GM21367 (cell line): ENCODE results near the gene SLIRP.
"Not testable (repeated sequence)": the region's sequence is repeated elsewhere in the genome, so short reads cannot be mapped to it uniquely, and the experiment has no call there.

Source experiments
- ATAC-seq: cut with Tn5 transposase; IDR thresholded peaks from one replicate; pipeline ENCODE4 v1.9.1; 2021; ENCODE audit not compliant: unreplicated experiment

Gene SLIRP

DNA sequence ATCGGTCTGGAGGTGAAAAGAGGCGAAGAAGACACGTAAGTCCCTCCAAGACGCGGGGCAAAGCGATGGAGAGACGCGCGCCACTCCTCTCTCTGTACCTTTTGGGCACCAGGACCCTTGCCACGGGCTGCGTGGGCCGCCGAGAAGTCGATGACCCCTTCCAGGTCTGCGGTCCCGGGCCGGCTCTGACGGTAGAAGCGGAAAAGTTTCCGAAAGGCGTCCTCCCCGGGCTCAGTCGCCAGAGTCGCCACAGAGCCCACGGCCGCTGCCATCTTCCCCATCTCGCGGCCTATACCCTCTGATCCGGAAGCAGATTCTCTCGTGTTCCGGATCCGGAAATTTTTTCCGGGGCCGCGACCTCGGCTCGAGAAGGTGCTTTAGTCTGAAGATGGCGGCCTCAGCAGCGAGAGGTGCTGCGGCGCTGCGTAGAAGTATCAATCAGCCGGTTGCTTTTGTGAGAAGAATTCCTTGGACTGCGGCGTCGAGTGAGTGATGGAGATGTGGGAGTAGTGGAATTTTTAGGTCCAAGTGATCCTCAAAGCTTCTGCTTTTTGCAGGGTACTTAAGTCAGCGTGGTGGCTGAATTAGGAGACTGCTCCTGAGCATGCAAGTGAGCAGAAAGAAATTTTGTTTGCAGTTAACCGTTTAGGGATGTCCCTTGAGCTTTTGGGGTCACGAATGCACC is at the start of gene SLIRP, which contains the start of gene ALKBH1:
Gene SLIRP (plus strand): TSS at position 380 of the 685 bp plus-strand sequence. CDS start 9 bp downstream, at position 389.
Gene ALKBH1 (minus strand): TSS at position 300 of the 685 bp plus-strand sequence. CDS start 19 bp downstream, at position 281.
- ATAC-seq: peak; percentile 97

DNA sequence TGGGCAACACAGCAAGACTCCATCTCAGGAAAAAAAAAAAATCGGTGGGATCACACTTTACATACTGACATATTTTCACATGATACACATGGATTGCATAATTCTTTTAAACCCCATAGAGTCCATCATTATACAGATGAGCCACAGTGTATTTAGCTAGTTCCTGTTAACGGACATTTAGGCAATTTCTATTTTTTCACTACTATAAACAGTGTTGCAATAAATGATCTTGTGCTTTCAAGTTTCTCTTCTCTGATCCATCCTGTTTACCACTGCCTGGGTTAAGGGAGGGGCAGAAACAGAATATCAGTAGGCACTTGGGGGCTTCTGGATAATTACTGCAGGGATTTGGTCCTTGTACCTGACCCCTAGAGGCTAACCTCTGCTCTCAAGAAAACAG is 48.1 kb upstream of the SLIRP start:
- ATAC-seq: no peak

DNA sequence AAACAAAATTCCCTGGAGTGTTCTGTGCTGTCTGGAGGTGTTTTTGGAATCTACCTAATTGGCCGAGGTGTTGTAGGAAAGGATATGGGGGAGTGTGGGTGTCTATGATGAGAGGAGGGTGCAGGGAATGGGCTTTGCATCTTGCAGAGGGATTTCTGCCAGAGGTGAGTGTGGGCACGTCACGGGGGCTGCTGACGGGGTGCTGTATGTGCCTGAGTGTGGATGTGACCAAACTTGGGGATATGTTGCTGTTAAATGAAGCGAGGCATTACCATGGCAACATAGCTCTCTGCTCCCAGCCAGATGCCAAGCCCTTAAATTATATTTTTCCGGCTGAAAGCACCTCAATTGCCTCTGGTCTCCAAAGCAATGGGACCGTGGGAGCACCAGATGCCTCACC is 47.1 kb upstream of the SLIRP start:
- ATAC-seq: no peak

DNA sequence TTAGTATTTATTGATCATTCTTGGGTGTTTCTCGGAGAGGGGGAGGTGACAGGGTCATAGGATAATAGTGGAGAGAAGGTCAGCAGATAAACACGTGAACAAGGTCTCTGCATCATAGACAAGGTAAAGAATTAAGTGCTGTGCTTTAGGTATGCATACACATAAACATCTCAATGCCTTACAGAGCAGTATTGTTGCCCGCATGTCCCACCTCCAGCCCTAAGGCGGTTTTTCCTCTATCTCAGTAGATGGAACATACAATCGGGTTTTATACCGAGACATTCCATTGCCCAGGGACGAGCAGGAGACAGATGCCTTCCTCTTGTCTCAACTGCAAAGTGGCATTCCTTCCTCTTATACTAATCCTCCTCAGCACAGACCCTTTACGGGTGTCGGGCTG is 46.3 kb upstream of the SLIRP start:
- ATAC-seq: not testable (repeated sequence)

DNA sequence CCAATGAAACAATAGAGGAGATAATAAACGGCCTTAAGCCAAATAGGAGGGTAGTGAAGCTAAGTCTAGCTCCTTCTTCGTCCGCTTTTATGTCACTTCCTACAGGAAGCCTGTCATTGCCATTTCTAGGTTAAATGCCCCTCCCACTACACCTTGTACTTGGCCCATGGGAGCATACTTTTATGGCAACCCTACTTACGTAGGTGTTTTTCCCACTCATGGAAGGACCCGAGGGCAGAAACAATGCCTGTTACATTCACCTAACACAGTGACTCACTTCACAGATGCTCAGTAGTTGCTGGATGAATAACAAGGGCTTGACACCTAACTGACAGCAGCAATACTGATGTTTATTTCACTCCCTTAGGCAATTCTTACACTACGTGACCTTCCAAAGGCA is 44.6 kb upstream of the SLIRP start:
- ATAC-seq: no peak

DNA sequence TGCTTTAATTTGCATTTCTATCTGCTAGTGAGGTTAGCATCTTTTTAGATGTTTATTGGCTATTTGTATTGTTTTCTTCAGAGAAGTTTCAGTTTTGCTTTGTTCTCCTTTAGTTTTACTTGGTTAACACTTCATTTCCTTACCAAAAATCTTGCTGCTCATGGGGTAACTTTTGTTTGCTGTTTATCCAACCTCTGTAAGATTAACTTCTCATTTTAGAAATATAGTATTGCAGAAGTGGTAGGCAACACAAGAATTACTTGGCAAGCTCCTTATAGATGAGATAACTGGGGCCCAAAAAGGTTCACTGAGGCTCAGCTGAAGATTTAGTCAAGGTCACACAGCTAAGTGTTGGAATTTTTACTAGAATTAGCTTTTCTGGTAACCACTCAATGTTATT is 40.6 kb upstream of the SLIRP start:
- ATAC-seq: no peak

DNA sequence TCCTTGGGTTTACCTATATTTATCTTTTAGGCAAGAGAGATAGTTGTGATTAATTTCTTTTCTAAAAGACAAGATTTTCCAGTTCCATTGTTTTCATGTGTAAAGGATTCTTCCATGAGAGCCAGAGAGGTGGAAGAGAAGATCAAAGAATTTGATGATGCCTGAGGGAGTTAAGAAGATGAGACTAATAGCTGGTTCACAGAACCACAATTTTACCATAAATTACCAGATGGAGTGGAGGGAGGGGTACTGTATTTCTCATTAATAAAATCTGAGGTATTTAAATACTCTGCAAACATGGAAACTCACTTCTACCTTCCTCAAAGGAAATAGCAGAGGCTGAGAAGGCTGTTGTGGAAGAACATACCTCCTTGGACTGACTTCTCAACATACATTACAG is 34.7 kb upstream of the SLIRP start:
- ATAC-seq: no peak

DNA sequence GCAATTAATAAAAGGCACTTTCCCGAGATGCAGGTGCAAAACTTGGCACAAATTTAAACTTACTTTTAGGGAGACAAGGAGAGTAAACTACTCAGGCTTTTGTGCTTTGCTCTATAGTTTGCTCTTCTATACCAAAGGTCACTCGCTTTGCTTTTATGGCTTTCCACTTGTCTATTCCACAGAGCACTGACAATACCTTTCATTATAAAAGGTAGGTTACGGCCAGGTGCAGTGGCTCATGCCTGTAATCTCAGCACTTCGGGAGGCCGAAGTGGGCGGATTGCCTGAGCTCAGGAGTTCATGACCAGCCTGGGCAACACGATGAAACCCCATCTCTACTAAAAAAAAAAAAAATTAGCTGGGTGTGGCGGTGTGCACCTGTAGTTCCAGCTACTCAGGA is 33.0 kb upstream of the SLIRP start:
- ATAC-seq: no peak

DNA sequence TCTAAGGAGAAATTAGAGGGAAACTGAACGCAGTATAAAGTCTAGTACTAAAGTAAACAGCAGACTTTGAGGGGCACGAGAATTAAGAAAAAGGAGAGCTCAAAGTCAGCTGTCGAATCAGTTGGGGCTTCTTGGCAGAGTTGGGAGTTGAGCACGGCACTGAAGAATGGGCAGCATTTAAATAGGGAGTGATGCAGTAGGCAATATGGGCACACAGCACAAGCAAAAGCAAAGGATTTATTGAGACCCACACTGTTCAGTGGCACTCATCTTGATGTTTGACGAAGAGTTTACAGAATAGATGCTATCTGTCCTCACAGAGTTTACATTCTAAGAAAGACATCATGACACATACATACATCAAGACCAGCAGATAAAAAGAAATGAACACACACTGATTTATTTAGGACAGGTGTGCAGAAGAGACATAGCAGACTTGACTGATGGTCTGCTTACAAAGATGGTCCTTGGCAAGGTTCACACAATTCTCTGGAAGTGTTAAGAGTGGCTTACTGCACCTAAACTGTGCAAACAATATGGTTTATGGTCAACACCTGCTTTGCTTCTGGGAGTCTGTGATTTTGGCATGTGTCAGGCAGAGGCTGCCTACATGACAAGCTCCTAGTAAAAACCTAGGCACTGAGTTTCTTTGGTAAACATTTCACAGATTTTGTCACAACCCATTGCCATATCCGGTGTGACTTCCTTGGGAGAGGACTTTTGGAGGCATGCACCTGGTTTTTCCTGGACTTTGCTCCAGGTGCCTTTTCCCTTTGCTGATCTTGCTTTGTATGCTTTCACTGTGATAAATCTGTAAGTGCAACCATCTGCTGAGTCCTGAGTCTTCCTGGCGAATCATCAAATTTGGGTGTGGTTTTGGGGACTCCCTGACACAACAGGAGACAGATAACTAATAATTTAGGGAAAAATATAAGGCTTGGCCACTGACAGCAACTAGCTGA is 26.4 kb upstream of the SLIRP start:
- no peak for ATAC-seq

DNA sequence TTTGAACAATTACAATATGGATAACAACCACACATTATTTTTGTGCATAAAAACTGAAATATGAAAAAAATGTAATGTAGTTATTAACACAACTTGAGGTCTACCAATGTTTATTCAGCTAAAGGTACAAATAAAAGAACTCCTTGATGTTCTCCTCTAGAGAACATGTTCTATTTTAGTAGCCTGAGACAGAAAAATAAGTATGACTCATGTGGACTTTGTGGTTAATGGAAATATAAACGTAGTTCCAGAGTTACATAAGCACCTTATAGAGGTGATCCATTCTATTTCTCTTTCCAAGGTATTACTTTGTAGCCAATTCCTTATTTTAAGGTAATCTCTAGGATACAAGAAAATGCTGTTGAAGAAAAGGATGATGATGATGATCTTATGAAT is 25.7 kb upstream of the SLIRP start:
- no peak for ATAC-seq

DNA sequence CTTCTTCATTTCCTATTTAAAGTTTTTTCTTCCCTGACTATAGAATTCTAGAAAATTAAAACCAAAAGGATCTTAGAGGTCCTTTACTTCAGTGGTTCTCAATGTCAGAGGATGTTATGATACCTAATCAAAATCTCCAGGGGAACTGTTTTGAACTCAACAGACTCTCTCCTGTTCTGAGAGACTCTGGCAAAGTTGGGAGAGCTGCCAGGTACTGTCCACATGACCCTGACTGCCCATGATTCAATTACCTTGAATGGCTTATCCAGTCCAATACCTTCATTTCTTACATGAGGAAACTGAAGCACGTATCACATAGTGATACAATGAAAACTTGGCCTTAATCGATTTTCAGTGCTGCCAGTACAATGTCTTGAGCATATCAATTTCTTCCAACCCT is 16.6 kb upstream of the SLIRP start:
- ATAC-seq: no peak

DNA sequence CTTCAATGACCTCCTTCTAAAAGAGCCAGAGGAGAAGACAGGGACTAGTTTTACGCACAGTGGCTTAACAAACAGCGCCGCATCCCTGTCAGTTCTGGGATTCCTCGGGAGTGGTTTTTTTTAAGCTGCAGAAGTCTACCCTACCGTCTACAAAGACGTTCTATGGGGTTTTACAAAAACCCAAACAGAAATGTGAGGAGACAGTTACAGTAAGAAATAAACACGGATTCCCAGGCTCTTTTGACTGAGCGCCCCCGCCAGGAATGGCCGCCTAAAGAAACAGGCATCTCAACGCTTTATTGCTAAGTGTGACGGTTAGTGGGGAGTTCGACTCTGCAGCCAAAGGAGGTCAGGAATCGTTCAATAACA is 564 bp upstream of the SLIRP start:
- peak; percentile 20 for ATAC-seq

DNA sequence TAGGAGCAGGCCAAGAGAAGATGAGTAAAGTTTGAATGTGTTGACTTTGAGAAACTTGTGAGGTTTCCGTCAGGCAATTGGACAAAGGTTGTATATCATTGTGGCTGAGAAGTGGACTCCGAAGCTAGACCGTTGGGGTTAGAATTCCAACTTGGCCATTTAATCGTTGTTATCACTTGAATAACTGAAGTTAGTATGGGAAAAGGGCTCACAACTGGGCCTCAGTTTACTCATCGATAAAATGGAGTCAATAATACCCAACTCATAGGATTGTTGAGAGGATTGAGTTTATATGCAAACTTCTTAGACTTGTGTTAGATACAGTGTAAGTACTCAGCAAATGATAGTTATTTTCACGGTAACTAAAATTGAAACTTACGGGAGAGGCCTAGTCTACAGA is 846 bp downstream of the SLIRP start:
- ATAC-seq: no peak

DNA sequence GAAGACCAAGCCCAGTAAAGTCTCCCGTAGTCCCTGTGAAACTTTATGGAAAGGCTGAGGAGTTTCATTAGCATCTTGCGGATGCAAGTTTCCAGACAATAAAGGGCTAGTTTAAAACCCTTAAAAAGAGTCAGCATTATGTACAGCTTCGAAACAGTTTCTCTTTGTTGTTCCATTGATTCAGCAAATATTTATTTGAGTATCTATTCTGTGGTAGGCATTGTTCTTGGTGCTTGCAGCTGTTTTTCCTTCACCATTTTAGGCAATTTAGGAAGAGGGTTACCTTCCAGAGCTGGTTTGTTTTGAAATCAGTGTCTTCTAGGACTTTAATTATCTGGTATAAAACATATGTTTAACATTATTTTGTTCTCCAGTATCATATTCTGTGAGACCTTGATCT is 1.5 kb downstream of the SLIRP start:
- no peak for ATAC-seq

DNA sequence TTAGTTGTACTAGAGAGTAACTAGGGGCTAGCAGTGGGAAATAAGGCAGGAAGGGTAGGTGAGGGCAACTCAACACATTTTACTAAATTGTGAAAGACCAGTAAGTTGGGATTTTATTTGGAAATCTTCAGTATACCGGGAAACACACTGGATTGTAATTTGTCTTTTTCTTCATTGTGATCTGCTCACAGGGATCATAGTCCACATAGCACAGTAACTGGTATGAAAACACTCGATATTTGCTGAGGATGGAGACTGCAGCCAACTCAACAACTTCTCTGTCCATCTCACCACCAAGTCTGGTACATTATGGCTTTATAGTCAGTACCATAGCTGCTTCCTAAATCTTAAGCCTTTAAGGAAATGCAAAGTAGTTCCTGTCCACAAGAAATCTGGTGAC is 2.5 kb downstream of the SLIRP start:
- ATAC-seq: no peak

DNA sequence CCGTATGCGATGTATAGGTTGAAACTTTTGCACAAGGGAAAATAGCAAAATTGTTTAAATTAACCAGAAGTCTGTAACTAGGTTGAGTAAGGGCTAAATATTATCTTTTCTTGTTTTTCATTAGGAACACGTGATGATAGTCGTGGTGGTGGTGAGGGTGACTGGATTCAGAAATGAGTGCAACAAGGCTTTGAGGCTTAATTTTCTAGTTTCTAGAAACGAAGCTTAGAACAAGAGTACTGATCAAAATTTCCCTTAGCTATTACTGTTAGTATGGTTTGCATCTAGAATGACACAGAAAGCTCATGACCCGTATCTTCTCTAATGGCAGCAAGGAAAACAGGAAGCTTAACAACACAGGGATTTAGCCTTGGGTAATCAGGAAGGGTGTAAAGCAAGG is 7.0 kb downstream of the SLIRP start:
- no peak for ATAC-seq

DNA sequence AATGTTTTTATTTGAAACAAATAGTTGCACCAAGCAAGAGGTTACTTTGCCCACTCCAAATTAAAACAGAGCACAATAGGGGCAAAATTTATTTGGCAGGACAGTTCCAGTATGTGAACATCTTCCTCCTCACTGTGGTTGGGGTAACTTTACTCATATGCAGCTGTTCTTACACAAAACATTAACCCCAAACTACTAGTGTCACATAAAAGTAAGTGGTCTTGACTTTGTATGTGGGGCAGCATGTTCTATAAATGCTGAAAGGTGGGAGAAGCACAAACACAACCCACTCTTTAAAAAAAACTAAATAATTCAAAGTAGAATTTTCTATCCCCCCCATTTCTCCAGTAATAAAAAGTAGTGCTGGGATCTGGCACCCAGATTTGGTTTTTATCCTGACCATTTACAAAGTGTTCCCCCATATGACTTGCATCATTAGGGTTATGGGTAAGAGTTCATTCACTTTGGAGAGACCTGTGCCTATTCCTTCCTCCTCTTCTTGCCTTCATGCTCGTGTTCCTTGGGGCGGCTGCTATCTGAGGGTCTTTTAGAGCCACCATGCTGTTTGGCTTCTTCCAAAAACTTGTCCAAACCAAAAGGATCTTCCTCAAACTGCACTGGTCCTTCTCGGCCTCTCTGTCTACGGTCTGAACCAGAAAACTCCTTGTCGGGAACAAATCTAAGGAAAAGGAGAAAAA is 9.9 kb downstream of the SLIRP start:
- no peak for ATAC-seq

DNA sequence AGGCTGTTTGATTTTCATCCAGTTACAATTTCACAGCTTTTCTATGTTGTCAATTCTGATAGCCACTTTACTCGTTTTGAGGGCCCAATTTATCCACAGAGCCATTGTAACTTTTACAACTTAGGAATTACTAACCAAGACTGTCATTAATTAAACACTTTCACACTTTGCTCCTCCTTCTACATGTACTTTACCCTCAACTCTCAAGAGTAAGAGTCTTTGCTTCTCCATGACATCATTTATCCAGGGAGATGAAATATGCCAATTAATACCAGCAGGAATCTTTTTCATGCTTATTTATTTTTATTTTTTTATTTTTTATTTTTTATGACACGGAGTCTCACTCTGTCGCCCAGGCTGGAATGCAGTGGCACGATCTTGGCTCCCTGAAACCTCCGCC is 13.5 kb downstream of the SLIRP start:
- no peak for ATAC-seq

DNA sequence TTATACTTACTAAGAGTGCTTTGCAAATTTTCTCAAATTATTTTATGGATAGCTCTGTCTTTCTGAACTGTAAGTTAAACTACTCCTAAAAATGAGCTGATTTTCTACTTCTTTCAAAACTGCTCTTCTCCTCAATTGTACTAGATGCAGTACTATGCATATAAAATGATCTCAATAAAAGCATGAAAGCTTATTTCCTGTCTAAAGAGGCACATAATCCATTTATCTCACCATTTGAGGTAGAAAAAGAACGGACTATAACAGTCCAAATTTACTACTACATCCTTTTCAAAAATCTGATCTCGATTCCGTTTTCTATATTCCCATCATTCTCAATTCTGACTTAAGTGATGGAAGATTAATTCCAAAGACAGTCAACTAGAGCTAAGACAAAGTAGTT is 14.4 kb downstream of the SLIRP start:
- no peak for ATAC-seq

DNA sequence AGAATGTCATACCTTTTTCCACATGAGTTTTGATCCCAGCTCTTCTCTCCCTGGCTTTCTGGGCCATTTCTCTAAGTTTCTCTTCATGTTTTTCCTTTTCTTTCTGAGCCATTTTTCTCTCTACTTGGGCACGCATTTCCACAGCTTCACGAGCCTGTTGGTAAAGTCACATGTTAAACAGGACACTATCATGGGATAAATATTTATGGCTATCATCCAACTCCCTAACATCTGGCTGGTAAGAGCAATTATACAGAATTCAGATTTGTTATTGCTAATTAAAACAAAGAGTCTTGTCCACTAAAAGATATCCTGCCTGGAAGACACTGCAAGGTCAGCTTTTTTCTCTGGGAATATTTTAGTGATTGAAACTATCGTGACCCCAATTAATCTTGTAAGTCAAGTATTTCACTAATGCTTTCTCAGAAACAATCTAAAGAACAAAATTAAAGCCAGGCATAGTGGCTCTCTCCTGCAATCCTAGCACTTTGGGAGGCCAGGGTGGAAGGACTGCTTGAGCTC is 23.1 kb downstream of the SLIRP start:
- ATAC-seq: no peak

DNA sequence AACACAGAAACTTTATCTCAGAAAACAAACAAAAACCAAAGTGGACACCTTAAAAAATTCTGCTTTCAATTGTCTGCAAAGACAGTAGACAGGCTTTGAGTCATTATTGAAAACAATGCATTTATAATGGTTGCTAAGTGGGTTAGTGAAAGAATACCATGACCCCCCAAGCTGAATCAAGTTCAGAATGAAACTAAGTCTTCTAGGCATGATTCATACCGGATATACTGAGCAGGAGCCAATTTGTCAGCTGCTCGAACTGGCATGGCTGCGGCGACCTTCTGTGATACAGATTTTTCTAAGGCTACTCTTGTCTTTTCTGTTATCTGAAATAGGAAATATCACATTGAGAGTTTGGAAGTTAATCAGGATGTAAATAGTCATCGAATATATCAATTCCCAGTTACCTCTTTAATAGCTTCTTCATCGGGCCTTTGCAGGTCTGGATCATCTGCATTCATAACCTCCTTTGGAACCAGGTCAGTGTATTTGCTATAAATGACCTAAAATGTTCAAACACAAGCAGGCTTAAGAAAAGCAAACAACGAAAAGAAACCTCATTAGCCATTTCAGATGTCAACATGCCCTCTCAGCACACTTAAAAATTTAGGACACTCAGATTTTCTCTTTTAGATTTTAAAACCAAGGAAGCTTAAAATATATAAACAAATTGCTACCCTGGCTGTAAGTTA is 30.8 kb downstream of the SLIRP start:
- ATAC-seq: no peak
